Occipital lobe (tissue), 3 donors: ENCODE data around the gene C4orf46. TPM values are rescaled to one million over a fixed set of nuclear protein-coding genes. Genes with fewer than 3 reads are reported as not detected.

Experiments used
- DNase-seq: peaks from one replicate; lab custom pipeline; 2025; lab: John Stamatoyannopoulos, UW
- small RNA-seq: library from RNA; depleted of rRNA; stranded (forward); fragments of <200 nt; gene quantifications from one replicate; pipeline ENCODE3, GENCODE V24; 2014
- total RNA-seq: library from RNA; depleted of rRNA; stranded (reverse); fragments of >200 nt; gene quantifications from one replicate; pipeline ENCODE4 v1.2.3, GENCODE V29; 2014

C4orf46 gene
- total RNA-seq, 1 donor from 2014 or later = 29.9 TPM

GRCh38 chr4:158656439-158656838 is 15.2 kb downstream of the C4orf46 start:
- no peak for DNase-seq

GRCh38 chr4:158652920-158653319 is 18.8 kb downstream of the C4orf46 start:
- DNase-seq = no peak

GRCh38 chr4:158649111-158649680 is 22.5 kb downstream of the C4orf46 start:
- DNase-seq = no peak

GRCh38 chr4:158644760-158645159 is 26.9 kb downstream of the C4orf46 start:
- DNase-seq = no peak

- DNase-seq = no peak
Measured at GRCh38 chr4:158644356-158644755, 27.3 kb downstream of the C4orf46 start.

- DNase-seq = no peak
Measured at GRCh38 chr4:158636619-158637018, 35.1 kb downstream of the C4orf46 start.

- no peak for DNase-seq
Measured at GRCh38 chr4:158630893-158631292, 40.8 kb downstream of the C4orf46 start.

- no peak for DNase-seq
Measured at GRCh38 chr4:158625544-158625943, 46.1 kb downstream of the C4orf46 start.

- DNase-seq = no peak
Measured at GRCh38 chr4:158624889-158625478, 46.7 kb downstream of the C4orf46 start.

GRCh38 chr4:158622251-158622650 is 49.4 kb downstream of the C4orf46 start:
- DNase-seq = no peak

GRCh38 chr4:158621729-158622128 is 50.0 kb downstream of the C4orf46 start:
- DNase-seq = no peak

- DNase-seq = no peak
Measured at GRCh38 chr4:158617956-158618355, 53.7 kb downstream of the C4orf46 start.

Small RNA genes within 50 kb of the gene (small RNA-seq; reads per million reads assigned to genes)
- 0.12 reads per million for gene RF00012

Other genes starting within 250 kb of the C4orf46 start
- 6.2 TPM for gene RXFP1, start 150.0 kb downstream of the C4orf46 start, total RNA-seq
- gene ETFDH, start 409 bp upstream of the C4orf46 start, total RNA-seq = 26.2 TPM
- gene PPID, start 51.5 kb upstream of the C4orf46 start, total RNA-seq = 27.1 TPM
- gene FNIP2, start 97.1 kb upstream of the C4orf46 start, total RNA-seq = 66.6 TPM